PC-3 (cell line): ENCODE results near the gene PLXNA2. TPM values are rescaled to one million over a fixed set of nuclear protein-coding genes. Genes with fewer than 3 reads are reported as not detected.

Source experiments
- ATAC-seq: fragments of 200-7000 bp; cut with Tn5 transposase; 2 replicates; pipeline ENCODE4 v1.9.1; 2020; ENCODE audit warnings: mild to moderate bottlenecking, moderate library complexity
- BruUV-seq: library from RNA; stranded (reverse); fragments of 400-500 nt; replicated peaks from 2 replicates; lab custom pipeline; 2021; lab: Mats Ljungman, UMichigan
- CTCF ChIA-PET: fragments of 300-600 bp; sonication (Branson Sonifier 250); formaldehyde crosslinking; loops from one replicate; lab custom pipeline; 2022; ENCODE audit warnings: antibody characterized with exemption; lab: Charles Lee
- POLR2A ChIA-PET: fragments of 300-600 bp; sonication (Branson Sonifier 250); formaldehyde crosslinking; loops from one replicate; lab custom pipeline; 2022; ENCODE audit warnings: antibody characterized with exemption; ENCODE audit not compliant: unreplicated experiment; lab: Charles Lee
- DNase-seq: peaks from one replicate; pipeline ENCODE4 v3.0.0-alpha.2; 2015
- H2AFZ ChIP-seq: fragments of 300-600 bp; sonication (generic); 2 replicates; pipeline ENCODE4 v1.6.0; 2016; ENCODE audit warnings: antibody characterized with exemption, low read length
- H3F3A ChIP-seq: fragments of 300-600 bp; sonication (generic); one replicate; pipeline ENCODE4 v1.6.0; 2017; ENCODE audit warnings: antibody characterized with exemption, low read length, control low read depth, mild to moderate bottlenecking; ENCODE audit not compliant: unreplicated experiment
- H3K27ac ChIP-seq: fragments of 300-600 bp; sonication (generic); 2 replicates; pipeline ENCODE4 v1.5.1; 2016; ENCODE audit warnings: mild to moderate bottlenecking, low read length
- H3K27me3 ChIP-seq: fragments of 300-600 bp; sonication (generic); 2 replicates; pipeline ENCODE4 v1.6.1; 2016; ENCODE audit warnings: low read length, mixed read lengths
- H3K36me3 ChIP-seq: fragments of 300-600 bp; sonication (generic); 2 replicates; pipeline ENCODE4 v1.6.1; 2016; ENCODE audit warnings: low read depth, mixed run types, low read length, mixed read lengths
- H3K4me1 ChIP-seq: fragments of 300-600 bp; sonication (generic); 2 replicates; pipeline ENCODE4 v1.5.1; 2016; ENCODE audit warnings: low read length; ENCODE audit not compliant: insufficient read depth
- H3K4me2 ChIP-seq: fragments of 300-600 bp; sonication (generic); 2 replicates; pipeline ENCODE4 v1.6.0; 2016; ENCODE audit warnings: low read length
- H3K4me3 ChIP-seq: fragments of 300-600 bp; sonication (generic); 2 replicates; pipeline ENCODE4 v1.5.1; 2016; ENCODE audit warnings: mild to moderate bottlenecking, low read length, mixed read lengths
- H3K79me2 ChIP-seq: fragments of 300-600 bp; sonication (generic); 2 replicates; pipeline ENCODE4 v1.6.1; 2017; ENCODE audit warnings: low read length, mixed read lengths
- H3K9ac ChIP-seq: fragments of 300-600 bp; sonication (generic); 2 replicates; pipeline ENCODE4 v1.6.0; 2016; ENCODE audit warnings: mild to moderate bottlenecking, low read length
- H3K9me2 ChIP-seq: fragments of 300-600 bp; sonication (generic); replicated peaks from 2 replicates; pipeline ENCODE4 v1.6.1; 2016; ENCODE audit warnings: mixed run types, low read length, mixed read lengths
- H3K9me3 ChIP-seq: fragments of 300-600 bp; sonication (generic); 2 replicates; pipeline ENCODE4 v1.6.1; 2016; ENCODE audit warnings: low read length, mixed read lengths
- H4K20me1 ChIP-seq: fragments of 300-600 bp; sonication (generic); 2 replicates; pipeline ENCODE4 v1.6.1; 2016; ENCODE audit warnings: low read length, mixed read lengths
- CTCF ChIP-seq: fragments of 300-600 bp; sonication (generic); conservative IDR thresholded peaks from 2 replicates; pipeline ENCODE4 v1.5.1; 2017; ENCODE audit warnings: antibody characterized with exemption, low read depth, mild to moderate bottlenecking, low read length
- EZH2 ChIP-seq: fragments of 300-600 bp; sonication (generic); IDR thresholded peaks from one replicate; pipeline ENCODE4 v1.6.1; 2017; ENCODE audit warnings: antibody characterized with exemption, mild to moderate bottlenecking, low read length; ENCODE audit not compliant: unreplicated experiment
- EZH2phosphoT487 ChIP-seq: fragments of 300-600 bp; sonication (generic); IDR thresholded peaks from 2 replicates; pipeline ENCODE4 v1.6.1; 2018; ENCODE audit warnings: mild to moderate bottlenecking, antibody characterized with exemption, low read length, borderline replicate concordance
- intact Hi-C: fragments of 100-400 bp; cut with micrococcal nuclease; formaldehyde crosslinking; loops from 2 replicates; pipeline ENCODE4 v1.9.0; 2023
- total RNA-seq: library from RNA; depleted of rRNA; stranded (reverse); fragments of >200 nt; gene quantifications from 2 replicates; pipeline ENCODE4 v1.2.3, GENCODE V29; 2014

Gene PLXNA2
- total RNA-seq, 1 experiment from 2014 or later = 16.2 TPM

GRCh38 chr1:208039536-208040332 lies 204.4 kb downstream of the PLXNA2 start:
- Histone ChIP-seq H3K9me3 (no peaks in the 10 kb centered on the region), H2AFZ (no peak overlapping the region), H3K79me2 (no peaks in the 10 kb centered on the region), H3K9me2 (no peaks in the 10 kb centered on the region), H3F3A (no peaks in the 10 kb centered on the region), H3K4me2 (no peak overlapping the region), H4K20me1 (no peaks in the 10 kb centered on the region), H3K9ac (no peak overlapping the region), H3K27ac (no peak overlapping the region), H3K27me3 (no peaks in the 10 kb centered on the region), H3K4me3 (no peak overlapping the region), H3K36me3 (peaks cover 4% of the 10 kb centered on the region; the same call in 1 of the 2 replicates), H3K4me1 (no peaks in the 10 kb centered on the region)
- no peak for TF ChIP-seq CTCF
- no peak for TF ChIP-seq EZH2phosphoT487
- no peak for TF ChIP-seq EZH2
- ChIA-PET POLR2A (no interaction called here), CTCF (no interaction called here)
- intact Hi-C loops = no loop called here
- no peak for ATAC-seq
- no TSS peak for BruUV-seq
- no peak for DNase-seq

- intact Hi-C loops = no loop called here
- ChIA-PET POLR2A (no interaction called here), CTCF (no interaction called here)
- Histone ChIP-seq H3K27ac (no peak overlapping the region), H3K9me2 (no peaks in the 10 kb centered on the region), H2AFZ (no peak overlapping the region), H3K79me2 (no peaks in the 10 kb centered on the region), H3K36me3 (peaks cover 4% of the 10 kb centered on the region; the same call in 1 of the 2 replicates), H3K9me3 (no peaks in the 10 kb centered on the region), H3K27me3 (no peaks in the 10 kb centered on the region), H3F3A (no peaks in the 10 kb centered on the region), H4K20me1 (no peaks in the 10 kb centered on the region), H3K4me2 (no peak overlapping the region), H3K4me1 (no peaks in the 10 kb centered on the region), H3K4me3 (no peak overlapping the region), H3K9ac (no peak overlapping the region)
- no TSS peak for BruUV-seq
- ATAC-seq (no peak), DNase-seq (no peak)
- no peak for TF ChIP-seq EZH2
- no peak for TF ChIP-seq EZH2phosphoT487
- TF ChIP-seq CTCF = no peak
These were observed 205.9 kb downstream of the PLXNA2 start for GRCh38 chr1:208038303-208038702.
